ENCODE results near the gene OARD1.
"Not testable (repeated sequence)": the region's sequence is repeated elsewhere in the genome, so short reads cannot be mapped to it uniquely, and the experiment has no call there.

The OARD1 gene, protein sequence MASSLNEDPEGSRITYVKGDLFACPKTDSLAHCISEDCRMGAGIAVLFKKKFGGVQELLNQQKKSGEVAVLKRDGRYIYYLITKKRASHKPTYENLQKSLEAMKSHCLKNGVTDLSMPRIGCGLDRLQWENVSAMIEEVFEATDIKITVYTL
- 33.5 to 43.8 (median 34.4) reads per million in 3 donors for total RNA-seq

DNA sequence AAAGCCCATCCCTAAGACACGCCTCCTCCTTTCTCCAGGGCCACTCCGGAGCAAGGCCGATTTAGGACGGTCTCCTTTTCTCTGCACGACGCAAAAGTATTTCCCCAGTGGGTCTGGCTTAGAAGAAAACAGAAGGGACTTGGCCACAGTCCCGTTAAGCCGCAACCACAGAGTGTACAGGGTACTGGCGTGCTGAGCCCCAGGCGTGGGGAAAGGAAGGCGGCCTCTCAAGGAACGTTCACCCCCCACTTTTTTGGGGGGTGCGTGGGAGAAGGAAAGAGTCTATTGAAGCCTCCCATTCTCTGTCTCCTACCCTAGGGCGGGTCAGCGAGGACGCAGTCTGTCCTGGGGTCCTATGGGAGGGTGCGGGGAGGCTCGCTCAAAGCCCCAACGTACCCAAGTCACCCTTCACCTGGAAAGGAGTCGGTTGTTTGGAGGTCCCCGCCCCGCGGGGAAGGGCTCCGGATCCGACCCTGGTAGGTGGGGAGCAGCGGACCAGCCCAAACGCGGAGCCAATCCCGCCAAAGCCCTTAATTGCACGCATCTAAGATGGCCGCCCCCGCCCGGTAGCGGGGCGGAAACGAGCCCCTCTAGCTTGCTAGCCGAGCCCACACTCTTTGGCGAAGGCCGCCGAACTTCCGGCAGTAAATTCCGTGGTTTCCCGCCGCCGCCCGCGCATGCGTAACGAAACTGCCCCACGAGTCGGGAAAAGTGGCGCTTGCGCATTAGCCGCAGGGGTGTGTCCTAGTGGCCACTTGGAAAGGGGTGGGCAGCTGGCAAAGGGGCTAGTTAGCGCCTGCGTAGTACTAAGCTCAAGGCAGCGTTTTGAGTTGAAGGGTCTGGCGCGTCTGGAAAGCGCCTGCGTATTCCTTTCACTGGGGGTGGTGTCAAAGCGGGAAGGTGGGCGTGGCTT is at the start of gene OARD1:
Gene OARD1 (minus strand): TSS at position 434 of the 913 bp plus-strand sequence. CDS start 722 bp downstream, outside the sequence.
- Histone ChIP-seq H3K4me1 (ENCODE audit: control insufficient read depth, insufficient read depth, low read length, poor library complexity, severe bottlenecking) (peaks cover 30% of the 10 kb centered on the region), H3K9me3 (ENCODE audit: control insufficient read depth, low read length) (no peaks in the 10 kb centered on the region), H3K27ac (ENCODE audit: insufficient read depth, low read length, poor library complexity, severe bottlenecking) (peak within 1 kb of the TSS; percentile 94), H3K36me3 (ENCODE audit: control insufficient read depth, insufficient read depth, low read length) (peaks cover 20% of the 10 kb centered on the region), H3K27me3 (replicated peaks; ENCODE audit: control insufficient read depth, insufficient read depth, low read length, poor library complexity, severe bottlenecking) (no peaks in the 10 kb centered on the region), H3K4me3 (ENCODE audit: insufficient read depth, low read depth, low read length, poor library complexity, severe bottlenecking) (peak within 1 kb of the TSS; percentile 92)
- peak; percentile 100 for DNase-seq

DNA sequence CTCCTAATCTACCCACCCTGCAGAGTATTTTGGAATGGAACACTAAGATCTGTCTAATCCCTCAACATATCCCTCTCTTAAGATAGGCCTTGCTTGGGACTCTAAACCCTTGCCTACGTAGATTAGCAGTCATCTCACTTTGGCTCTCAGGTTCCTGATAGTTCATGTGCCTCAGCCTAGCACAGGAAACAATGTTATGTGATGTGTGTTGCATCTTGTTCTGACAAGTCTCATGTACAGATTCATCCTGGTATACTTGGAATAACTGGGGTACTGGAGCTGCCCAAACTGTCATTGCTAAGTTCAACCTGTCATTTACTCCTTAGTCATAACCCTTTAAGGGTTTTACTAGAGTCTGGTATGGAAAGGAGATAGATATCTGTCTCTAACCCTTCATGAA is 47.9 kb upstream of the OARD1 start:
- Histone ChIP-seq H3K27me3 (replicated peaks; ENCODE audit: control insufficient read depth, insufficient read depth, low read length, poor library complexity, severe bottlenecking) (no peaks in the 10 kb centered on the region), H3K27ac (ENCODE audit: insufficient read depth, low read length, poor library complexity, severe bottlenecking) (no peak overlapping the region), H3K4me3 (ENCODE audit: insufficient read depth, low read depth, low read length, poor library complexity, severe bottlenecking) (no peak overlapping the region), H3K36me3 (ENCODE audit: control insufficient read depth, insufficient read depth, low read length) (peaks cover 3% of the 10 kb centered on the region), H3K9me3 (ENCODE audit: control insufficient read depth, low read length) (no peaks in the 10 kb centered on the region), H3K4me1 (ENCODE audit: control insufficient read depth, insufficient read depth, low read length, poor library complexity, severe bottlenecking) (no peaks in the 10 kb centered on the region)
- DNase-seq, result no peak

DNA sequence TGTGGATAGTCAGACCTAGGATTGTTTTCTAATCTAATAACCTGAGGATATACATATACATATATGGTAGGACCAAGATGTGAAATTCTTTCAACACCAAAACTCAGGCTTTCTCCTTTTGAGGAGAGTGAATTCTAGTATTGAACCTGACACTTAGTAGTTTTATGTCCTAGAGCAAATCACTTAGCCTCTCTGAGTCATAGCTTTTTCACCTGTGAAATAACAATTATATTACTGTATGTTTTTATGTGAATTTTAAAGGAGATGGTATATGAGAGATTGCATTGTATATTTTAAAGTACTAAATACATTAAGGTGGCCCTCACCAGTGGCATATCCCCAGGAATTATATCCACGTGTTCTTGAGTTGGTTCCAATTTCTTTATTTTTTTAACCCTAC is 47.4 kb upstream of the OARD1 start:
- no peaks in the 10 kb centered on the region for H3K4me1 ChIP-seq (ENCODE audit: control insufficient read depth, insufficient read depth, low read length, poor library complexity, severe bottlenecking)
- no peak overlapping the region for H3K27ac ChIP-seq (ENCODE audit: insufficient read depth, low read length, poor library complexity, severe bottlenecking)
- H3K27me3 ChIP-seq (replicated peaks; ENCODE audit: control insufficient read depth, insufficient read depth, low read length, poor library complexity, severe bottlenecking), result no peaks in the 10 kb centered on the region
- H3K4me3 ChIP-seq (ENCODE audit: insufficient read depth, low read depth, low read length, poor library complexity, severe bottlenecking), result no peak overlapping the region
- H3K36me3 ChIP-seq (ENCODE audit: control insufficient read depth, insufficient read depth, low read length), result peaks cover 3% of the 10 kb centered on the region
- no peaks in the 10 kb centered on the region for H3K9me3 ChIP-seq (ENCODE audit: control insufficient read depth, low read length)
- no peak for DNase-seq

DNA sequence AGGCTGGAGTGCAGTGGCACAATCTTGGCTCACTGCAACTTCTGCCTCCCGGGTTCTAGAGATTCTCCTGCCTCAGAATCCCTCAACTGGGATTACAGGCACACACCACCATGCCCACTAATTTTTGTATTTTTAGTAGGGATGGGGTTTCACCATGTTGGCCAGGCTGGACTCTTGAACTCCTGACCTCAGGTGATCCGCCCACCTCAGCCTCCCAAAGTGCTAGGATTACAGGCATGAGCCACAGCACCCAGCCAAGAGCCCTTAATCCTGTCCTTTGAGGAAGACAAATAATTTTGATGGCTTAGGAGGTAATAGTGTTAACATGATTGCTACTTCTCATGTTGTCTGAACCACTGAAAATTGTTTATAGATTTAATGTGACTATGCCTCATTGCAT is 42.9 kb upstream of the OARD1 start:
- H3K27me3 ChIP-seq (replicated peaks; ENCODE audit: control insufficient read depth, insufficient read depth, low read length, poor library complexity, severe bottlenecking); H3K9me3 ChIP-seq (ENCODE audit: control insufficient read depth, low read length); H3K36me3 ChIP-seq (ENCODE audit: control insufficient read depth, insufficient read depth, low read length); H3K4me3 ChIP-seq (ENCODE audit: insufficient read depth, low read depth, low read length, poor library complexity, severe bottlenecking); H3K27ac ChIP-seq (ENCODE audit: insufficient read depth, low read length, poor library complexity, severe bottlenecking); DNase-seq; H3K4me1 ChIP-seq (ENCODE audit: control insufficient read depth, insufficient read depth, low read length, poor library complexity, severe bottlenecking): not testable (repeated sequence)

DNA sequence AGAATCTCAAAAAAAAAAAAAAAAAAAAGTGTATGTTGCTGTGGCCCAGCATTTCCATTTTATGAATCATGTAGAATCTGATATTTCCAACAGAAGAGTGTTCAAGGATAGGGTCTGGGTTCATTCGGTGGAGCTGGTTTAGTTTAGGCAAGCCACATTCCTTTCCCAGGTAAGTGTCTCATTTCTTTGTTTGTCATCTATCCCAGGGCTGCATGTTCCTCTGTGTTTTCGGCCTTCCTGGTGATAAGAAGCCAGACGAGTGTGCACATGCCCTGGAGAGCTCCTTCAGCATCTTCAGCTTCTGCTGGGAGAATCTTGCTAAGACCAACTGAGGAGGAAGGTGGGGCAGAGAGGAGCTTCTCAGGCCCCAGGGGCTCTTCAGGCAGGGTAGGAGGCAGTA is 38.9 kb upstream of the OARD1 start:
- H3K4me3 ChIP-seq (ENCODE audit: insufficient read depth, low read depth, low read length, poor library complexity, severe bottlenecking), result no peak overlapping the region
- no peak for DNase-seq
- no peaks in the 10 kb centered on the region for H3K4me1 ChIP-seq (ENCODE audit: control insufficient read depth, insufficient read depth, low read length, poor library complexity, severe bottlenecking)
- H3K27me3 ChIP-seq (replicated peaks; ENCODE audit: control insufficient read depth, insufficient read depth, low read length, poor library complexity, severe bottlenecking), result no peaks in the 10 kb centered on the region
- H3K27ac ChIP-seq (ENCODE audit: insufficient read depth, low read length, poor library complexity, severe bottlenecking), result no peak overlapping the region
- H3K36me3 ChIP-seq (ENCODE audit: control insufficient read depth, insufficient read depth, low read length), result no peaks in the 10 kb centered on the region
- H3K9me3 ChIP-seq (ENCODE audit: control insufficient read depth, low read length), result no peaks in the 10 kb centered on the region

DNA sequence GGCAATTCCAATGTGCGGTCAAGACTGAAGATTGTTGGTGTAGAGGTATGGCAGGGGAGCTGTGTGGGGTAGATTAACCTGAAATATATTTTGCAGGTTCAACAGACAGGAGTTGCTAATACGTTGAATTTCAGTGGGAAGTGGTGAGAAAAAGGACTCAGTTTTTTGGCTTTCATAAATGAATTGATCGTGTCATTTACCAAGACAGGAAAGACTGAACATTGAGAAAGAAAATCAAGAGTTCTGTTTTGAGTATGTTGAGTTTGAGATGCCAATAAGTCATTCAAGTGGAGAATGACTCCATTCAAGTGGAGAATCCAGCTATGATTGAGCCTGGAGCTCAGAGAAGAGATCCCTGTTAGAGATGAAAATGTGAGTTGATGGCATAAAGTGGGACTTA is 31.7 kb upstream of the OARD1 start:
- Histone ChIP-seq H3K36me3 (ENCODE audit: control insufficient read depth, insufficient read depth, low read length) (peaks cover 18% of the 10 kb centered on the region), H3K4me1 (ENCODE audit: control insufficient read depth, insufficient read depth, low read length, poor library complexity, severe bottlenecking) (no peaks in the 10 kb centered on the region), H3K4me3 (ENCODE audit: insufficient read depth, low read depth, low read length, poor library complexity, severe bottlenecking) (no peak overlapping the region), H3K27ac (ENCODE audit: insufficient read depth, low read length, poor library complexity, severe bottlenecking) (no peak overlapping the region), H3K27me3 (replicated peaks; ENCODE audit: control insufficient read depth, insufficient read depth, low read length, poor library complexity, severe bottlenecking) (no peaks in the 10 kb centered on the region), H3K9me3 (ENCODE audit: control insufficient read depth, low read length) (no peaks in the 10 kb centered on the region)
- DNase-seq, result no peak

DNA sequence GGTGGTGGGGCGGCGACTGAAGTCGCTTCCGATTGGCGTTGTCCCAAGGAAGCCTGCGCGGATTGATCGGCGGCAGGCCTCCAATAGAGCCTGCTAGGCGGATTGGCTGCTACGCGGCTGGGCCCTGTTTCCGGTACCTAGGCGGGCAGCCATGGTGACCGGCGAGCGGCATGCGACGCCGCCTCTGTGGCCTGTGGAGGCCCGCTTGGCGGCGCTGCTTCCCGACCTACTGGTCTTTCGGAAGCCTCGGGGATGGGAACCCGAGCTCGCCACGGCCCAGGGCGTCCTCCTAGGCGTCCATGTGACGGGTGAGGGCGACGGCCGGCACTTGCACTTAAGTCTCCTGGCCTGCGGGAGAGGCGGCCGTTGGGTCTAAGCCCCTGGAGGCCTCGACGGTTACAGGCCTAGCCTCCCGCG is 28.7 kb upstream of the OARD1 start:
- no peak for DNase-seq
- H3K27ac ChIP-seq (ENCODE audit: insufficient read depth, low read length, poor library complexity, severe bottlenecking), result no peak overlapping the region
- H3K4me1 ChIP-seq (ENCODE audit: control insufficient read depth, insufficient read depth, low read length, poor library complexity, severe bottlenecking), result no peaks in the 10 kb centered on the region
- peaks cover 48% of the 10 kb centered on the region for H3K36me3 ChIP-seq (ENCODE audit: control insufficient read depth, insufficient read depth, low read length)
- H3K27me3 ChIP-seq (replicated peaks; ENCODE audit: control insufficient read depth, insufficient read depth, low read length, poor library complexity, severe bottlenecking), result no peaks in the 10 kb centered on the region
- no peaks in the 10 kb centered on the region for H3K9me3 ChIP-seq (ENCODE audit: control insufficient read depth, low read length)
- H3K4me3 ChIP-seq (ENCODE audit: insufficient read depth, low read depth, low read length, poor library complexity, severe bottlenecking), result no peak overlapping the region

DNA sequence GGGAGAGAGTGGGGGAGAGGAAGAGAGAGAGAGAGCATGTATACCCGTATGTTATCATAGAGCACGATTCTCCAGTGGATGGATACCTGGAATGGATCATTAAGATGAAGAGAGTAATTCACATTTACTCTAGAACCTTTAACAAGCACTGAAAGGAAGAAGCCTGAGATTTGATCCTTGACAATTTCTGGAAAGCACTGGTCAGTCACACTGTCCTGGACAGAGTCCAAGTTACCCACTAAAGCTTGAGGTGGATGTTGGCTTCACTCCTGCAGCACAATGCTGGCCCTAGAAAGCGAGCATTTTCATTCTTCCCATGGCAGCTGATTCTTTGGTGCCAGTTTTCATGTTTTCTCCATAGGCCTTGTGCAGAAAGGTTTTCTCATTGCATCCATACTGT is 26.2 kb upstream of the OARD1 start:
- DNase-seq, result no peak
- Histone ChIP-seq H3K4me3 (ENCODE audit: insufficient read depth, low read depth, low read length, poor library complexity, severe bottlenecking) (no peak overlapping the region), H3K27ac (ENCODE audit: insufficient read depth, low read length, poor library complexity, severe bottlenecking) (no peak overlapping the region), H3K9me3 (ENCODE audit: control insufficient read depth, low read length) (no peaks in the 10 kb centered on the region), H3K4me1 (ENCODE audit: control insufficient read depth, insufficient read depth, low read length, poor library complexity, severe bottlenecking) (no peaks in the 10 kb centered on the region), H3K27me3 (replicated peaks; ENCODE audit: control insufficient read depth, insufficient read depth, low read length, poor library complexity, severe bottlenecking) (no peaks in the 10 kb centered on the region), H3K36me3 (ENCODE audit: control insufficient read depth, insufficient read depth, low read length) (peaks cover 73% of the 10 kb centered on the region)

DNA sequence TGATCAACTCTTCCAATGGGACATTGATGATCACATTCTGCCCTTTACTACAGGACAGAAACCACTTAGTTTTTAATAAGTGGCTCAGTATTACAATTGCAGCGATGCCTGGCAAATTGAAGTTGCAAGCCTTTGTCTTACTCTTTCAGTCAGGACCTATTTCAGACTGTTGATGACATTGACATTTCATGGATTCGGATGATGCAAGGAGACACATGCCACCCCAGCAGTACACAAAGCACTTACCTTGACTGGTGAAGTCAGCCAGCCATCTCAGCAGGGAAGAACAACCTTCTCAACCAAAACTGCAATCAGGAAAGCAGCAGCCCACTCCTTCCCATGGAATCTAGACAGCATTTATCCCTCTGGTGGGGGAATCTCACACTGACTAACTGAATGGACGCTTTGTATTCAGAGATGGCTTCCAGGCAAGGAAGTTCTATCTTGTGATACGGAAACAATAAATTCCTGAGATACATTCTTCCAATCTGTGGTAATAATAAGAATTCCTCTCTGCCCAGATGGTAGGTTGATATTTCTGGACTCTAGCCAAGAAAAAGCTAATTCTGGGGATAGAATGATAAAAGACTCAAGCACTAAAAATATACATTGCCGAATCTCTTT is 25.4 kb upstream of the OARD1 start:
- no peaks in the 10 kb centered on the region for H3K9me3 ChIP-seq (ENCODE audit: control insufficient read depth, low read length)
- H3K27me3 ChIP-seq (replicated peaks; ENCODE audit: control insufficient read depth, insufficient read depth, low read length, poor library complexity, severe bottlenecking), result no peaks in the 10 kb centered on the region
- DNase-seq, result no peak
- no peaks in the 10 kb centered on the region for H3K4me1 ChIP-seq (ENCODE audit: control insufficient read depth, insufficient read depth, low read length, poor library complexity, severe bottlenecking)
- H3K4me3 ChIP-seq (ENCODE audit: insufficient read depth, low read depth, low read length, poor library complexity, severe bottlenecking), result no peak overlapping the region
- no peak overlapping the region for H3K27ac ChIP-seq (ENCODE audit: insufficient read depth, low read length, poor library complexity, severe bottlenecking)
- H3K36me3 ChIP-seq (ENCODE audit: control insufficient read depth, insufficient read depth, low read length), result peaks cover 81% of the 10 kb centered on the region

DNA sequence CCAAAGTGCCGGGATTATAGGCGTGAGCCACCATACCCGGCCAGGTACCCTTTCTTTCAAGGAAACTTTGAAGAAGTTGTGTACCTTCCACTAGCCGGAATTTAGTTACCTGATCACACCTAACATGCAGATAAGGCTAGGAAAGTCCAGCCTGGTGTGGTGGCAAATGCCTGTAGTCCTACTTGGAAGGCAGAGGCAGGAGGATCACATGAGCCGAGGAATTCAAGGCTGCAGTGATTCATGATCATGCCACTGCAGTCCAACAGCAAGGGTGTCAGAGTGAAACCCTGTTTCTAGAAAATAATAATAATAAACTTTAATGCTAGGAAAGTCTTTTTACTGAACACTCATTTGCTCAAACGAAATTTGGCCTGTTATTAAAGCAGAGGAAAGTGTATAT is 21.6 kb upstream of the OARD1 start:
- peaks cover 95% of the 10 kb centered on the region for H3K36me3 ChIP-seq (ENCODE audit: control insufficient read depth, insufficient read depth, low read length)
- H3K27ac ChIP-seq (ENCODE audit: insufficient read depth, low read length, poor library complexity, severe bottlenecking), result no peak overlapping the region
- no peak for DNase-seq
- H3K27me3 ChIP-seq (replicated peaks; ENCODE audit: control insufficient read depth, insufficient read depth, low read length, poor library complexity, severe bottlenecking), result no peaks in the 10 kb centered on the region
- H3K4me1 ChIP-seq (ENCODE audit: control insufficient read depth, insufficient read depth, low read length, poor library complexity, severe bottlenecking), result no peaks in the 10 kb centered on the region
- no peak overlapping the region for H3K4me3 ChIP-seq (ENCODE audit: insufficient read depth, low read depth, low read length, poor library complexity, severe bottlenecking)
- no peaks in the 10 kb centered on the region for H3K9me3 ChIP-seq (ENCODE audit: control insufficient read depth, low read length)
